Measurements from ENCODE around the gene ALDH3B1. TPM values are rescaled to one million over a fixed set of nuclear protein-coding genes. Genes with fewer than 3 reads are reported as not detected.

ALDH3B1 gene
- total and polyA plus RNA-seq, 9 of the 15 experiments (the other 6 are each of a cell fraction or from before 2014, with no cell fraction given), result 0.01 to 0.35 (median 0.07) TPM; not detected in 2

- TF ChIP-seq CHD7 (IDR thresholded peaks at IDR 0.05; ENCODE audit: low read depth, low read length) (no peak), ZNF431 (CRISPR knock-in tag; IDR thresholded peaks at IDR 0.05) (peak; percentile 57; the same call in 1 of the 2 replicates), GATAD2A (IDR thresholded peaks at IDR 0.05) (no peak), L3MBTL2 (IDR thresholded peaks at IDR 0.05) (peak; percentile 96), STAT6 (CRISPR knock-in tag; IDR thresholded peaks at IDR 0.05) (0 out of 2 replicates have a peak, but pooled peaks have one; percentile 33), MAFG (tag; conservative IDR thresholded peaks at IDR 0.05) (no peak), ZKSCAN1 (IDR thresholded peaks at IDR 0.05; ENCODE audit: low read depth, low read length) (0 out of 2 replicates have a peak, but pooled peaks have one; percentile 2), EWSR1 (IDR thresholded peaks at IDR 0.05; ENCODE audit: borderline replicate concordance, low read depth, partially characterized antibody) (no peak), SUPT5H (IDR thresholded peaks at IDR 0.05) (peak; percentile 56), RAD21 (CRISPR knock-in tag; conservative IDR thresholded peaks at IDR 0.05 in 1 of 2, IDR thresholded peaks at IDR 0.05 in 1 of 2) (peak in 1 of 2 experiments; percentile 18; a peak in 1 of 4 replicates), MTA3 (IDR thresholded peaks at IDR 0.05; ENCODE audit: borderline replicate concordance) (peak; percentile 50; the same call in 1 of the 2 replicates), PKNOX1 (IDR thresholded peaks at IDR 0.05) (peak; percentile 39; the same call in 1 of the 2 replicates)
These were observed 13.3 kb upstream of the ALDH3B1 start (continued) for GRCh38 chr11:67996622-67997474.

Data from K562 (cell line).